KBM-7 (cell line): ENCODE data around the gene FMN2.
"Not testable (repeated sequence)": the region's sequence is repeated elsewhere in the genome, so short reads cannot be mapped to it uniquely, and the experiment has no call there.

ENCODE experiments used
- DNase-seq: peaks from one replicate; pipeline ENCODE4 v3.0.0-alpha.2; 2015
- in situ Hi-C: fragments of 300-500 bp; cut with MboI; formaldehyde crosslinking; loops from 2 replicates; pipeline ENCODE4 v1.14.3; 2020; ENCODE audit warnings: low sequenced_read_pairs, low pct_unique_long_range_greater_than_20kb, mixed read lengths

FMN2 gene

GRCh38 chr1:240387051-240387450 lies 295.4 kb downstream of the FMN2 start:
- in situ Hi-C loops = no loop called here
- DNase-seq = no peak

GRCh38 chr1:240391660-240392260 lies 300.1 kb downstream of the FMN2 start:
- in situ Hi-C loops = no loop called here
- no peak for DNase-seq

DNA sequence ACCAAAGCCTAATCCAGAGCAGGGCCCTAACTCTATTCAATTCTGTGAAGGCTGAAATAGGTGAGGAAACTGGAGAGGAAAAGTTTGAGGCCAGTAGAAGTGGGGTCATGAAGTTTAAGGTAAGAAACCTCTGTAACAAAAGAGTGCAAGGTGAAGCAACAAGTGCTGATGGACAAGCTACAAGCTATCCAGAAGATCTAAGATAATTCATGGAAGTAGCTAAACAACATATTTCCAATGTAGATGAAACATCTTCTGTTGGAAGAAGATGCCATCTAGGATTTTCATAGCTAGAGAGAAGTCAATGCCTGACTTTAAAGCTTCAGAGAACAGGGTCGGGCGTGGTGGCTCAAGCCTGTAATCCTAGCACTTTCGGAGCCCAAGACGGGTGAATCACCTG lies 302.7 kb downstream of the FMN2 start:
- in situ Hi-C loops = no loop called here

GRCh38 chr1:240395336-240395735 lies 303.7 kb downstream of the FMN2 start:
- in situ Hi-C loops = no loop called here
- DNase-seq = no peak

More for the DNA sequence above, 302.7 kb downstream of the FMN2 start:
- DNase-seq = no peak

GRCh38 chr1:240399381-240399780 lies 307.7 kb downstream of the FMN2 start:
- in situ Hi-C loops = no loop called here
- no peak for DNase-seq

DNA sequence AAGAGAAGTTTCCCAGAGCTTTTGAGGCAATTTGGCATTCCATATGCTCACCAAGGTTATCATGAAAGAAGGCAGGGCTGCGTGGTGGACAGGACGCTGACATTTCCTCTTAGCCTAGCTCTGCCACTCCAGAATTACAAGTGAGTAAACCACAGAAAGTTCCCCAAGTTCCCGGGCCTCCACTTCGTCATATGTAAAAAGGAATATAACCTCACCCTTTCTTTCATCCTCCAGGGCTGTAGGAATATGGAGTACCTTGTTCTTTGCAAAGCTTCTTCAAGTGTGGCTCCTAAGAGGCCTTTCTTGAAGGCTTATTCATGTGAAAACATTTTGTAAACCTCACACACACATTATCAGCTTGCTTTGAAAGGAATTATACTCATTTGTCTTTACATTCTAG lies 310.0 kb downstream of the FMN2 start:
- in situ Hi-C loops = no loop called here
- DNase-seq = no peak

GRCh38 chr1:240402326-240402725 lies 310.6 kb downstream of the FMN2 start:
- DNase-seq = no peak
- in situ Hi-C loops = no loop called here

GRCh38 chr1:240404286-240404685 lies 312.6 kb downstream of the FMN2 start:
- in situ Hi-C loops = no loop called here

GRCh38 chr1:240405751-240406150 lies 314.1 kb downstream of the FMN2 start:
- in situ Hi-C loops = no loop called here
- no peak for DNase-seq

More at GRCh38 chr1:240404286-240404685, 312.6 kb downstream of the FMN2 start:
- DNase-seq = no peak

DNA sequence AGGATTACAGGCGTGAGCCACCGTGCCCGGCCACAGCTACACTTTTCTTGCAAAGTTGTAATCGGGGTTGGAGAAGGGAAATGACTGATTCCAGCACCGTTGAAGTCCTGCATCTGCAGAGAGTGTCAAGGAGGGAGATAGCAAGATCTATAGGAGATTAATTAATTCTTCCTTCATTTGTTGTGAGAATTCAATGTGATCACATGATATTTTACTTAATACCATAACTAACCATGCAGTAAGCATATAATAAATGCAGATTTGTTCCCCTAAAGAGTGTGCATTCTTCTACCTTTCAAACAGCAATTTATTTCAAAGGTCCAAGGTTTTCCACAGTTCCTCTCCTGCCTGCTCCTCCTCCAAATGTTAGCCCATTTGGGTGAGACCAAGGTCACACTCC lies 315.7 kb downstream of the FMN2 start:
- in situ Hi-C loops = no loop called here
- DNase-seq = no peak

DNA sequence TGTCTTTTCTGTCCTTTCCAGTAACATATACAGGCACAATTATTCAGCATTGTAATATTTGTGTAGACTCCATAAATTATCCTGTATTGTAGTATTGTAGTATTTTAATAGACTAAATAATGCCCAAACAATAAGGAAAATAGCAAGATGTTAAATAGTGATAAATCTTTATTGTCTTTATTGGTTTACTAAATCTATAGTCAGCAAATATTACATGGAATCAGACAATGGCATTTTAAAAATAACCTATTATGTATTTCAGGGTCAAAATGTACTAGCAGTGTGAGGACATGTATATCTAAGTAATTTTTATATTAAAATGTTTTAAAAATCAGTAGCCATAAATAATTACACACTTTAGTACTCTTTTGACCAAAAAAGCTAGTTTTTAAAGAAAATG lies 317.9 kb downstream of the FMN2 start:
- in situ Hi-C loops = no loop called here
- DNase-seq = no peak

DNA sequence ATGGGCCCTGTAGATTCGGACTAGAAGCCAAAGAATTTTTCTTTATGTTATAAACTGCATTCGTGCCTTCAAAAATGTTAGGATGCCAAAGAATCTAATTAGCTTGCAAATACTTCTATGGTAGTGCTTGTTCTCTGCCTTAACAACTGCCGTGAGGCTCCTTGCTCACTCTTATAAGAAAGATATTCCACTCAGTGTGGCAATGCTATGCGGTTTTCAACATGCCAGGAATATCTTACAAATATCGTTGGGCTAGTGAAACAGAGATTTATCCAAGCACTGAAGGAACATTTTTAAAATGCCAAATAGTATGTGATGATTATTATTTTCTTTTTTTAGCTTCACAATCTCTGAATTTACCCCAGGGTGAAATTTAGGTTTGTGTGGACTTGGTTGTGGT lies 322.0 kb downstream of the FMN2 start:
- in situ Hi-C loops = no loop called here
- no peak for DNase-seq

DNA sequence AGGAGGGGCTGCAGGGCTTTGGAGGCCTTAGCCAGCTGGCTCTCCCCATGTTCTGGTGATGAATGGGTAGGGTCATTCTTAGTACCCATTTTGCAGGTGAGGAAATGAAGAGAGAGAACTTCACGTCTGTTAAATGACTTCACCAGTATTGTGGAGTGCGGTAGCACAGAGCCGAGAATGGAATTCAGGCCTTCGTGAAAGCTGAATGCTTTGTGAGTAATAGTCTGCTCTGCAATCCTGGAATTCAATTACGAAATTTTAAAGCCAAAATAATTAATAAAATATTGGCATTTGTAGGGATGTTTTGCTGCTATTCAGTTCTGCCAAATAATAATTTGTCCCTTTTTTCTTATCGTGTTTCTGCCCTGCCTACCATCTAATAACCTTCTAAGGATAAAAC lies 322.6 kb downstream of the FMN2 start:
- no peak for DNase-seq

DNA sequence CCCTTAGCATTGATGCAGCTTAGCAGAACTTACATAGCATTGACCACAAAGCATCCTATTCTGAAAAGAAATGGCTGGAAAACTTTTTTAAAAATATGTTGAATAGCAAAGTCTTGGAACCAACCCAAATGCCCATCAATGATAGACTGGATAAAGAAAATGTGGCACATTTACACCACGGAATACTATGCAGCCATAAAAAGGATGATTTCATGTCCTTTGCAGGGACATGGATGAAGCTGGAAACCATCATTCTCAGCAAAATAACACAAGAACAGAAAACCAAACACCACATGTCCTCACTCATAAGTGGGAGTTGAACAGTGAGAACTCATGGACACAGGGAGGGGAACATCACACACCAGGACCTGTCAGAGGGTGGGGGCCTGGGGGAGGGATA lies 323.3 kb downstream of the FMN2 start:
- DNase-seq, in situ Hi-C loops: not testable (repeated sequence)

More for the DNA sequence above, 322.6 kb downstream of the FMN2 start:
- in situ Hi-C loops = no loop called here

GRCh38 chr1:240415532-240415931 lies 323.8 kb downstream of the FMN2 start:
- in situ Hi-C loops = no loop called here
- DNase-seq = no peak

DNA sequence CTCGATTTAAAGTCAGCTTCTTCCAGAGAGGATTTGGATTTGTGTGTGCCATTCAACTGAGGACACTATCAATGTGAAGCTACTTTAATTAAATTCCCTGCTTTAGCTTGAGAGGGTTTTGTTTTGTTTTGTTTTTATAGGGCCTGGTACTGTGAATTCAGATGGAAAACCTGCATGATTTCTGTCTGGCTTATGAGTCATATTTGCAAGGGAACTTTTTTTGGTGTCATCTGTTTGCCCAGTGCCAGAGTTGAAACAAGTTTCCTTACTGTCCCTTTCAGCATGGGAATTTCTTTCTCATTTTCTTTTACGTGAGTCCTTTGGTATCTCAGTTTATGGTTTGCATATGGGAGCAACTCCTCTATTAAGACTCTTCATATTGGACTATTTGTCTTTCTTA lies 325.6 kb downstream of the FMN2 start:
- in situ Hi-C loops = no loop called here

DNA sequence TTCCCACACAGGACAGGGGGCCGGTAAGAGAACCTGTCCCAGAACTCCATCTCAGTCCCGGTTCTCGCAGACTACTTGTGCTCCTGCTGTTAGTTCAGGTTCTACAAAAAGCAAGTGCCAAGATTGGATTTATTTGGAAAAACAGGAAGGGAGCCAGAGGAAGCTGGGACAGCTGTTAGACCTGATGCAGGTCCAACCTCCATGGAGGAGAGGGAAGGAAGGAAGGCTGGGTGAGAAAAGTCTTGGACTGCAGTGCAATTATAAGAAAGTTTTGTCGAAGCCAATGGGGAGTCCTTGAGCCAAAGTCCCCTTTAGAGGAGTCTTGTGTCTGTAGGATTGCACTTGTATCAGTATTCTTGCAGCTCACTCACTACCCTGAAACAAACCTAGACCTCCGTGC lies 329.1 kb downstream of the FMN2 start:
- in situ Hi-C loops = no loop called here
- no peak for DNase-seq

More for the DNA sequence above, 325.6 kb downstream of the FMN2 start:
- no peak for DNase-seq

DNA sequence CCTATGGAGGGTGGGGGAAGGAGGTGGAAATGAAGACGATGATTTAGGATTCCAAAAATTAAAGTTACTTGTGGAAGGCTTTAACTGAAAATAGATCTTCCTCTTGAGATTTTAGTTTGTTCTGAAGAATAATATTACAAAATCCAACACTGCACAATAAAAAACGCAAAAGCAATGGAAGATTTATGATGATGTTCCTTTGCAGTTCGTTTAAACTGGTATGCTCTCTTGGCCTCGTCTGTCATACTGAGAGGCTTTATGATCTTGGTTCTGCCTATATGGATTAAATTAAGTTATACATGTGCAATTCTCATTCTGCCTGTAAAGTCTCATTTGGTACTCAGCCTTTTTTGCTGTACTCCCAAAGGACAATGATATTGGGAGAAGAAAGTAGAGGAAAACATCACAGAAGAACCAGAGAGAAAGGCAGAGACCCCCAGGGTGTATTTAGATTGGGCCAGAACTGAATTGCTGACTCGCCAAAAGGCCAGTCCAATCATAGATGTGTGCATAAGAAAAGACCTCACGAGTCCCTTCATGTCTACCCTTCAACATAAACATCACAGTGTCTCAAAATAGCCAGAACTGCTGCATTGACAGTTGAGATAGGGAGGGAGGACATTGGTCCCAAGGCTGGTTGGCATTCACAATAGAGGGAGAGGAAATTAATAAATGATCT lies 331.7 kb downstream of the FMN2 start:
- no peak for DNase-seq
- in situ Hi-C loops = no loop called here

DNA sequence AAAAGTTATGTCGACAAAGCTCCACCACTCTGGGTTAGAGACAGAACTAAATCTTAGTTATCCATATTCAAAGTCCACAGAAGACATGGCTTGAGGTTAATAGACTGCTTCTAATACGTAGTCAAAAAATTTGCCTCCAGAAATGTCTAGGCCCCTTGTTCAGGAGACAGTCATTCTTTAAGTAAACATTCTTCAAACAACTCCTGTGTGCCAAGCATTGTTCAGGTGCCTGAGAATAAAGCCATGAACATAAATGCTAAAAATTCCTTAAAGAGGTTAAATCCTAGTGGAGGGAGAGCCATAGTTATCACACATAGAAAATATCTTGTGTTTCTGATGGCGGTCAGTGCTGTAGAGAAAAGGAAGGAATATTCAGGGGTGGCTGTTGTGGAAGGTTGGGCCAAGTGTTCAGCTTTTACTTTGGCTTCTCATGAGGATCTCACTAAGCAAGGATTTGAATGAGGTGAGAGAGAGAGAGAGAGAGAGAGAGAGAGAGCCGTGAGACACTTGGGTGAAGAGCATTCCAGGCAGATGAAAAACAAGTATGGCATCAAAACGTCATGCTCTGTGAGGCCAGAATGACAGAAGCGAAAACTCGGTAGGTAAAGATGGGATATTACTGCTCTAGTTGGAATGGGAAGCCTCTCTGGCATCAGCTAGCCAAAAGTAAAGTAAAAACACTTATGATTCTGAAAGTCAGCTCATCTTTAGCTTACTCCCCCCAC lies 333.2 kb downstream of the FMN2 start:
- in situ Hi-C loops = no loop called here
- no peak for DNase-seq

- no peak for DNase-seq
- in situ Hi-C loops = no loop called here
Observed at GRCh38 chr1:240426051-240426450, 334.4 kb downstream of the FMN2 start.
